Measurements from ENCODE around the gene SECISBP2L. TPM values are rescaled to one million over a fixed set of nuclear protein-coding genes. Genes with fewer than 3 reads are reported as not detected.

The SECISBP2L gene
- total and polyA plus RNA-seq, 2 experiments from 2014 or later: 18.6 to 28.3 TPM

GRCh38 chr15:49055630-49056029, 9.4 kb upstream of the SECISBP2L start (continued):
- TF ChIP-seq REST (IDR thresholded peaks at IDR 0.05; ENCODE audit: unreplicated experiment): no peak

DNA sequence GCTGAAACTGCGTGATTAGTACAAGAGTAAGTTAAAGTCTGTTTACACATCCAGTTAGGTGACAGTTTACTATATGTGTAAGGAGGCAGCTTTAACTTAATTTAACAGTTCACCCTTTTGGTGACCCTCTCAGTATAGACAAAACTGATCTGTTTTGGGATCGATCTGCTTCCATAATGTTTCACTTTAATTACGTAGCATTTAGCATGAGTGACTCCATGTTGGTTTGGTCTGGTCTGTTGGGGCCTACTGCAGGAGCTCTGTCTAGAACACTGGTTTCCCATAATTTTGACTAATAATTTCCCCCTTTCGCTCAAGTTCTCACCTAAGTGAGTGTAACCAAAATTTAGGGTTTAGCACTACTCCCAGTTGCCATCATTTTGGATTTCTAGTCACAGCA, 6.4 kb upstream of the SECISBP2L start:
- Histone ChIP-seq H4K20me1 (replicated peaks; ENCODE audit: insufficient read depth) (no peaks in the 10 kb centered on the region), H3K27ac (ENCODE audit: low read depth) (no peak overlapping the region), H3K36me3 (ENCODE audit: insufficient read depth) (no peaks in the 10 kb centered on the region), H3K9me2 (ENCODE audit: insufficient read depth) (no peaks in the 10 kb centered on the region), H3F3A (replicated peaks; ENCODE audit: low read depth) (no peaks in the 10 kb centered on the region), H3K4me3 (no peak overlapping the region), H3K27me3 (ENCODE audit: insufficient read depth) (no peaks in the 10 kb centered on the region), H3K4me1 (ENCODE audit: insufficient read depth) (no peaks in the 10 kb centered on the region), H2AFZ (no peak overlapping the region; the same call in 1 of the 2 replicates), H3K79me2 (replicated peaks; ENCODE audit: insufficient read depth) (no peaks in the 10 kb centered on the region), H3K4me2 (no peak overlapping the region)
- Mint-ChIP-seq H3K4me1 (no peaks in the 10 kb centered on the region), H3K9me3 (peaks cover 19% of the 10 kb centered on the region), H3K27ac (no peak overlapping the region), H3K36me3 (ENCODE audit: low read depth) (no peaks in the 10 kb centered on the region), H3K27me3 (ENCODE audit: insufficient read depth, low read depth, poor library complexity) (no peaks in the 10 kb centered on the region), H3K4me3 (no peak overlapping the region)
- no peak for ATAC-seq
- DNase-seq (ENCODE audit: low spot score): no peak
- no peak for TF ChIP-seq REST (IDR thresholded peaks at IDR 0.05; ENCODE audit: unreplicated experiment)
- no peak for TF ChIP-seq CREB1 (CRISPR knock-in tag; IDR thresholded peaks at IDR 0.05; ENCODE audit: low read depth)
- TF ChIP-seq POLR2AphosphoS5 (IDR thresholded peaks at IDR 0.05; ENCODE audit: low read depth): no peak
- TF ChIP-seq STAT1 (IDR thresholded peaks at IDR 0.05; ENCODE audit: unreplicated experiment): no peak
- no peak for TF ChIP-seq JUNB (IDR thresholded peaks at IDR 0.05; ENCODE audit: unreplicated experiment)
- no peak for TF ChIP-seq NANOG (IDR thresholded peaks at IDR 0.05; ENCODE audit: borderline replicate concordance)
- TF ChIP-seq EZH2phosphoT487 (IDR thresholded peaks at IDR 0.05; ENCODE audit: unreplicated experiment): no peak
- TF ChIP-seq, protein P1, sequence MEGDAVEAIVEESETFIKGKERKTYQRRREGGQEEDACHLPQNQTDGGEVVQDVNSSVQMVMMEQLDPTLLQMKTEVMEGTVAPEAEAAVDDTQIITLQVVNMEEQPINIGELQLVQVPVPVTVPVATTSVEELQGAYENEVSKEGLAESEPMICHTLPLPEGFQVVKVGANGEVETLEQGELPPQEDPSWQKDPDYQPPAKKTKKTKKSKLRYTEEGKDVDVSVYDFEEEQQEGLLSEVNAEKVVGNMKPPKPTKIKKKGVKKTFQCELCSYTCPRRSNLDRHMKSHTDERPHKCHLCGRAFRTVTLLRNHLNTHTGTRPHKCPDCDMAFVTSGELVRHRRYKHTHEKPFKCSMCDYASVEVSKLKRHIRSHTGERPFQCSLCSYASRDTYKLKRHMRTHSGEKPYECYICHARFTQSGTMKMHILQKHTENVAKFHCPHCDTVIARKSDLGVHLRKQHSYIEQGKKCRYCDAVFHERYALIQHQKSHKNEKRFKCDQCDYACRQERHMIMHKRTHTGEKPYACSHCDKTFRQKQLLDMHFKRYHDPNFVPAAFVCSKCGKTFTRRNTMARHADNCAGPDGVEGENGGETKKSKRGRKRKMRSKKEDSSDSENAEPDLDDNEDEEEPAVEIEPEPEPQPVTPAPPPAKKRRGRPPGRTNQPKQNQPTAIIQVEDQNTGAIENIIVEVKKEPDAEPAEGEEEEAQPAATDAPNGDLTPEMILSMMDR (conservative IDR thresholded peaks at IDR 0.05; ENCODE audit: low read depth in 2 of 2): no peak
- TF ChIP-seq, protein P2, sequence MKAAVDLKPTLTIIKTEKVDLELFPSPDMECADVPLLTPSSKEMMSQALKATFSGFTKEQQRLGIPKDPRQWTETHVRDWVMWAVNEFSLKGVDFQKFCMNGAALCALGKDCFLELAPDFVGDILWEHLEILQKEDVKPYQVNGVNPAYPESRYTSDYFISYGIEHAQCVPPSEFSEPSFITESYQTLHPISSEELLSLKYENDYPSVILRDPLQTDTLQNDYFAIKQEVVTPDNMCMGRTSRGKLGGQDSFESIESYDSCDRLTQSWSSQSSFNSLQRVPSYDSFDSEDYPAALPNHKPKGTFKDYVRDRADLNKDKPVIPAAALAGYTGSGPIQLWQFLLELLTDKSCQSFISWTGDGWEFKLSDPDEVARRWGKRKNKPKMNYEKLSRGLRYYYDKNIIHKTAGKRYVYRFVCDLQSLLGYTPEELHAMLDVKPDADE (IDR thresholded peaks at IDR 0.05): no peak
- TF ChIP-seq ZNF114 (CRISPR knock-in tag; IDR thresholded peaks at IDR 0.05): no peak
